Liver (tissue), 3 donors: ENCODE data around the gene KCP.

Experiments
- SP1 ChIP-seq: IDR thresholded peaks from 2 replicates; pipeline ENCODE4 v1.6.1; 2018; ENCODE audit warnings: antibody characterized with exemption, mild to moderate bottlenecking
- TAF1 ChIP-seq: conservative IDR thresholded peaks from 2 replicates; pipeline ENCODE4 v1.6.1; 2016; ENCODE audit warnings: antibody characterized with exemption, mild to moderate bottlenecking
- TF ChIP-seq, protein P1 (sequence below): fragments of 150-350 bp; IDR thresholded peaks from 2 replicates; pipeline ENCODE4 v1.5.1; 2017; ENCODE audit warnings: improper control_type of control experiment, low read depth, low read length; ENCODE audit not compliant: missing input control
- TF ChIP-seq, protein P2 (sequence below): IDR thresholded peaks from 2 replicates; pipeline ENCODE4 v1.6.1; 2016; ENCODE audit warnings: antibody characterized with exemption, mild to moderate bottlenecking
- donor health status: healthy.
- donor health status: healthy.

DNA sequence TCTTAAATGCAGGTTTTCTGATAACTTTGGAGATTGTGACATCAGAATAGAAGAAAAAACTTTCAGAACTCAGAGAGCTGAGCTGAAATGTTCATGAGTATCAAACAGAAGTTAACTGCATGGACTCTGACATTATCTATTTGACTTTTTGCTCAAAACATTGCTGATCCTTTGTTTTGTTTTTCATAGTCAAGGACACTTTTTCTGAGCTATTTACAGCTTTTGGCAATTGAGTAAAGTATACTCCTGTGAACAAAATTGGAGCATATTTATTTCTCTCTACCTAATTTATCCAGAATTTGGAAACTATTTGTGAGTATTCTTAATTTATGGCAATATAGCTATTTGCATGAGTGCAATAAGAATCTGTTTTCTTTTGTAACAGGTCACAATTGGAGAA lies 11.1 kb downstream of the KCP start:
- TF ChIP-seq, protein P1, sequence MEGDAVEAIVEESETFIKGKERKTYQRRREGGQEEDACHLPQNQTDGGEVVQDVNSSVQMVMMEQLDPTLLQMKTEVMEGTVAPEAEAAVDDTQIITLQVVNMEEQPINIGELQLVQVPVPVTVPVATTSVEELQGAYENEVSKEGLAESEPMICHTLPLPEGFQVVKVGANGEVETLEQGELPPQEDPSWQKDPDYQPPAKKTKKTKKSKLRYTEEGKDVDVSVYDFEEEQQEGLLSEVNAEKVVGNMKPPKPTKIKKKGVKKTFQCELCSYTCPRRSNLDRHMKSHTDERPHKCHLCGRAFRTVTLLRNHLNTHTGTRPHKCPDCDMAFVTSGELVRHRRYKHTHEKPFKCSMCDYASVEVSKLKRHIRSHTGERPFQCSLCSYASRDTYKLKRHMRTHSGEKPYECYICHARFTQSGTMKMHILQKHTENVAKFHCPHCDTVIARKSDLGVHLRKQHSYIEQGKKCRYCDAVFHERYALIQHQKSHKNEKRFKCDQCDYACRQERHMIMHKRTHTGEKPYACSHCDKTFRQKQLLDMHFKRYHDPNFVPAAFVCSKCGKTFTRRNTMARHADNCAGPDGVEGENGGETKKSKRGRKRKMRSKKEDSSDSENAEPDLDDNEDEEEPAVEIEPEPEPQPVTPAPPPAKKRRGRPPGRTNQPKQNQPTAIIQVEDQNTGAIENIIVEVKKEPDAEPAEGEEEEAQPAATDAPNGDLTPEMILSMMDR: no peak
- TF ChIP-seq, protein P2, sequence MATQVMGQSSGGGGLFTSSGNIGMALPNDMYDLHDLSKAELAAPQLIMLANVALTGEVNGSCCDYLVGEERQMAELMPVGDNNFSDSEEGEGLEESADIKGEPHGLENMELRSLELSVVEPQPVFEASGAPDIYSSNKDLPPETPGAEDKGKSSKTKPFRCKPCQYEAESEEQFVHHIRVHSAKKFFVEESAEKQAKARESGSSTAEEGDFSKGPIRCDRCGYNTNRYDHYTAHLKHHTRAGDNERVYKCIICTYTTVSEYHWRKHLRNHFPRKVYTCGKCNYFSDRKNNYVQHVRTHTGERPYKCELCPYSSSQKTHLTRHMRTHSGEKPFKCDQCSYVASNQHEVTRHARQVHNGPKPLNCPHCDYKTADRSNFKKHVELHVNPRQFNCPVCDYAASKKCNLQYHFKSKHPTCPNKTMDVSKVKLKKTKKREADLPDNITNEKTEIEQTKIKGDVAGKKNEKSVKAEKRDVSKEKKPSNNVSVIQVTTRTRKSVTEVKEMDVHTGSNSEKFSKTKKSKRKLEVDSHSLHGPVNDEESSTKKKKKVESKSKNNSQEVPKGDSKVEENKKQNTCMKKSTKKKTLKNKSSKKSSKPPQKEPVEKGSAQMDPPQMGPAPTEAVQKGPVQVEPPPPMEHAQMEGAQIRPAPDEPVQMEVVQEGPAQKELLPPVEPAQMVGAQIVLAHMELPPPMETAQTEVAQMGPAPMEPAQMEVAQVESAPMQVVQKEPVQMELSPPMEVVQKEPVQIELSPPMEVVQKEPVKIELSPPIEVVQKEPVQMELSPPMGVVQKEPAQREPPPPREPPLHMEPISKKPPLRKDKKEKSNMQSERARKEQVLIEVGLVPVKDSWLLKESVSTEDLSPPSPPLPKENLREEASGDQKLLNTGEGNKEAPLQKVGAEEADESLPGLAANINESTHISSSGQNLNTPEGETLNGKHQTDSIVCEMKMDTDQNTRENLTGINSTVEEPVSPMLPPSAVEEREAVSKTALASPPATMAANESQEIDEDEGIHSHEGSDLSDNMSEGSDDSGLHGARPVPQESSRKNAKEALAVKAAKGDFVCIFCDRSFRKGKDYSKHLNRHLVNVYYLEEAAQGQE: no peak
- TF ChIP-seq TAF1: no peak
- no peak for TF ChIP-seq SP1
